HG03571 (cell line): Measurements from ENCODE around the gene PURB.
"Not testable (repeated sequence)": the region's sequence is repeated elsewhere in the genome, so short reads cannot be mapped to it uniquely, and the experiment has no call there.

ENCODE experiments used
- ATAC-seq: cut with Tn5 transposase; IDR thresholded peaks from one replicate; pipeline ENCODE4 v1.9.1; 2021; ENCODE audit not compliant: unreplicated experiment

PURB gene

DNA sequence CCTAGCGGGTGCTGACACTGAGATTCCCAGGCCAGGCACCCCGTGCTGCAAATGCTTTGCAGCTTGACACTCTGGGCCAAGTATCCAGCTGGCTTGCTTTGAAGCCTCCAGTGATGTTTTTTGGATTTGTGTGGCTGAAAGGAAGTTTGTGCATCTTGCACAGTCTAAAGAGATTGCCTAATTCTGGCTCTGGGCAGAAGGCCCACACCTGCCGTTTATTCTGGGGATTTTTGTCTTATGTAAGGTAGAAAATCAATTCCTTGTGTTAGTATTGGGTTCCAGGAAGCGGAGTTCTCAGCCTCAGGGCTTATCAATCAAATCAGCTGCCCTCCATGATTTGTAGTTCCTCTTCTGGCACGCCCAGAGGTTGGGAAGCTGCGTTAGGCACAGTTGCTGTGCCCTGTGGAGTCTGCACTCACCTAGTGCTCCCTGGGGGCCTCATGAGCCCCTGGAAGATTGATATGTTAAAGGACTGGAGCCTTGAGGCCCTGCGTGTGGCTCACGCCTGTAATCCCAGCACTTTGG lies 8.4 kb upstream of the PURB start:
- ATAC-seq = no peak

GRCh38 chr7:44891791-44892190 lies 6.5 kb upstream of the PURB start:
- no peak for ATAC-seq

DNA sequence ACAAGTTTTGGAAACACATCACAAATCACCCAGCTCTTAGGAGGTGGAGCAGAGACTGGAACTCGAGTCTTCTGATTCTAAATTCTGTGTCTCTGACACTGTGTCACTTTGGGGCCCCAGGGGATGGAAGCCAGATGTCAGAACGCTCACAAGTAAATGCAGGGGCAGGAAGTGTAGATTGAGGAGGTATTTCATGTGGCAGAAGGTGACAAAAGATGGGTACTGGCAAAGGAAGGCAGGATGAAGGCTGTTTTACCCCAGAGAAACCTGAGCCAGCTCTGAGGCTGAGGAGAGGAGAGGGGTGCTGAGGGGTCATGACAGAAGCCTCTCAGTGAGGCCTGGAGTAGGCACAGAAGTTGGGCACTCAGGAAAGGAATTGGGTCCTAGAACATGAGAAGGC lies 6.0 kb upstream of the PURB start:
- no peak for ATAC-seq

- no peak for ATAC-seq
Measured at GRCh38 chr7:44889086-44889781, 3.9 kb upstream of the PURB start.

DNA sequence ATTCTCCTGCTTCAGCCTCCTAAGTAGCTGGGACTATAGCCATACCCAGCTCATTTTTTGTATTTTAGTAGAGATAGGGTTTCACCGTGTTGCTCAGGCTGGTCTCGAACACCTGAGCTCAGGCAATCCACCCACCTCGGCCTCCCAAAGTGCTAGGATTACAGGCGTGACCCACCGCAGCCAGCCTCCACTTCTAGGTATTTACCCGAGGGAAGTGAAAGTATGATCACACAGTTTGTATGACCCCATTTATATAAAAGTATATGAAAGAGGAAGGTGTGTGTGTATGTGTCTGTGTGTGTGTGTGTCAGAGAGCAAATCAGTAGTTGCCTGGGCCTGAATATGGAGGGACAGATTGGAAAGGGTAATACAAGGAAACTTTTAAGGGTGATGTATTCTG lies 2.0 kb upstream of the PURB start:
- no peak for ATAC-seq

GRCh38 chr7:44884621-44885393 lies 523 bp downstream of the PURB start:
- peak; percentile 23 for ATAC-seq

- no peak for ATAC-seq
Measured at GRCh38 chr7:44883961-44884620, 1.2 kb downstream of the PURB start.

DNA sequence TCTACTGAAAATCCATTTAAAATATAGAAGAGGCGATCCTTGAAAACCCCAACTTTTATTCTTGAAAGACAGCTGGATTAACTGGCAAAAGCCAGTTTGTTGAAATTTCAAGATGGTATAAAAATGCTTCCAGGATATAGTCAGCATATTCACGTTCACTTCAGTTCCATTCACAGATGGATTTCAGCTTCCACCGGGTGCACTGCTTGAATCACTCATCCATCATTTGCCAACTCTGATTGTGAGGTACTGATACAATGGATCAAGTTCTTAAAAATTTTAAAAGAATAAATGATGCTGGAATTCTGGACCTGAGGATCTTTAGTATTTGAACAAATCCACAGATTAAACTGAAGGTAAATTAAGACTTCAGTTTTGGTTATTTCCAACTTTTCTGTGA lies 2.4 kb downstream of the PURB start:
- no peak for ATAC-seq

- no peak for ATAC-seq
Measured at GRCh38 chr7:44881610-44882009, 3.7 kb downstream of the PURB start.

- ATAC-seq = no peak
Measured at GRCh38 chr7:44881066-44881600, 4.2 kb downstream of the PURB start.

DNA sequence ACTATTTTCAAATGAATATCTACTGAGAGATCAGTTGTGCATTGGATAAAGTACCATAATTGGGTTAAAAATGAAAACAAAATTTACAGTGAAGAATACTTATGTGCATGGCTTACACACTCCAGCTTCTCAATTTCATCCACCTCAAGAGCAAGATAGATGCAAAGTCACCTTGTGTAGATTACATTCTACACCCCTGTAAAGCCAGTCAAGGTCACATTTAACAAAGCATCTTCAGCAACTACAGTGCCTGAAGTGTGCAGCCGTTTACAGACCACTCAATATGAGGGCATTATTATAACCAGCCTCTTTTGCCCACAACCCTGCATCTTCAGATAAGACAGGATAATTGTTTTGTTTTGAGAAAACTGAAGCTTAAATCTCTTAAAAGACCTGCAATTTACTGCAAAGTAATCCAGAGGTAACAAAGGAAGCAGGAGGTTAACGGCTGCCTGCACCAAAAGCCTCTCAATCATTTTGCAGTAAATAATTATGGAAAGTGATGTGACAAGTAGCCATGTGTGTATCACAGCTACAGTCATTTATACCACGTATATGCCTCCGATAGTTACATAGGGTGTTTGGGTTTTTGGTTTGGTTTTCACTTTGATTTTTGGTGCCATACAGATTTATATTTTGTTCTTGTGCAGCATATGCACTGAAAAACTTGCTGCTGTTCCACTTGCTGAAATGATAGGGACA lies 4.9 kb downstream of the PURB start:
- ATAC-seq = no peak

DNA sequence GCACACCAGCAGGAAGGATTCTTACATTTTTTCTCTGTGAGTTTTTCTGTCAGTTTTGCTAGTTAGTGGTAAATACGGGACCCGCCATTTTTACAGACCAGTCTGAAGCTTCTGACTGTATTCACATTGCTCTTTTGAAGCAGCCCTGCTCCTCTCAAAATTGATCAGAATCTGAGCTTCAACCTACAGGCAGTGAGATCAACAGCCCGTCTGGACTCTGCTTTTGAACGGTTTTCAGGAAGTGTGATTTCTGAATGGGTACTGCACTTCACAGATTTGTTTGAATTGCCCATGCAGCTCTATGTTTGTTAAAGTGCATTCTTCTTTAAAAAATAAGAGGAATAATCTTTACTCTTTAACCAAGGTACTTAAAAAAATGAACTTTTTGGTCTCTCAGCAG lies 8.9 kb downstream of the PURB start:
- no peak for ATAC-seq

DNA sequence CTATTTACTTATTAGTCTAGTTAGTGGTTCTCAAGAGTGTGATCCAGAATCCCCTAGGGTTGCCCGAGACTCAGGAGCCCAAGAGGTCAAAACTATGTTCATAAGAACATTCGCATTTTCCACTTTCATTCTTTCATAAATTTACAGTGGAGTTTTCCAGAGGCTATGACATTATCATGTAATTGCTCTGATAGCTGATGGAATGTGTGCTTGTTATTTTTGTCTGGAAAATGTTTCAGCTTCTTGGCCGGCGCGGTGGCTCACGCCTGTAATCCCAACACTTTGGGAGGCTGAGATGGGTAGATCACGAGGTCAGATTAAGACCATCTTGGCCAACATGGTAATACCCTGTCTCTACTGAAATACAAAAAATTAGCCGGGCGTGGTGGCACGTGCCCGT lies 10.1 kb downstream of the PURB start:
- no peak for ATAC-seq

GRCh38 chr7:44872787-44873186 lies 12.5 kb downstream of the PURB start:
- ATAC-seq = no peak

DNA sequence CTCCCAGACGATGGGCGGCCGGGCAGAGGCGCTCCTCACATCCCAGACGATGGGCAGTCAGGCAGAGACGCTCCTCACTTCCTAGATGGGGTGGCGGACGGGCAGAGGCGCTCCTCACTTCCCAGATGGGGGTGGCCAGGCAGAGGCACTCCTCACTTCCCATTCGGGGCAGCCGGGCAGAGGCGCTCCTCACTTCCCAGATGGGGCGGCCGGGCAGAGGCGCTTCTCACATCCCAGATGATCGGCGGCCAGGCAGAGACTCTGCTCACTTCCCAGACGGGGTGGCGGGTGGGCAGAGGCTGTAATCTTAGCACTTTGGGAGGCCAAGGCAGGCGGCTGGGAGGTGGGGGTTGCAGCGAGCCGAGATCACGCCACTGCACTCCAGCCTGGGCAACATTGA lies 13.4 kb downstream of the PURB start:
- ATAC-seq = not testable (repeated sequence)

DNA sequence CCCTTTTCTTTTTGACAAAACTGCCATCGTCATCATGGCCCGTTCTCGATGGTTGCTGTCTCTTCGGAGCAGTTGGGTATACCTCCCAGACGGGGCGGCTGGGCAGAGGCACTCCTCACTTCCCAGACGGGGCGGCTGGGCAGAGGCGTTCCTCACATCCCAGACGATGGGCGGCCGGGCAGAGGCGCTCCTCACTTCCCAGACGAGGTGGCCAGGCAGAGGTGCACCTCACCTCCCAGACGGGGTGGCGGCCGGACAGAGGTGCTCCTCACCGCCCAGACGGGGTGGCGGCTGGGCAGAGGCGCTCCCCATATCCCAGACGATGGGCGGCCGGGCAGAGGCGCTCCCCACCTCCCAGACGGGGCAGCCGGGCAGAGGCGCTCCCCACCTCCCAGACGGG lies 14.6 kb downstream of the PURB start:
- not testable (repeated sequence) for ATAC-seq

- not testable (repeated sequence) for ATAC-seq
Measured at GRCh38 chr7:44870336-44870735, 15.0 kb downstream of the PURB start.

DNA sequence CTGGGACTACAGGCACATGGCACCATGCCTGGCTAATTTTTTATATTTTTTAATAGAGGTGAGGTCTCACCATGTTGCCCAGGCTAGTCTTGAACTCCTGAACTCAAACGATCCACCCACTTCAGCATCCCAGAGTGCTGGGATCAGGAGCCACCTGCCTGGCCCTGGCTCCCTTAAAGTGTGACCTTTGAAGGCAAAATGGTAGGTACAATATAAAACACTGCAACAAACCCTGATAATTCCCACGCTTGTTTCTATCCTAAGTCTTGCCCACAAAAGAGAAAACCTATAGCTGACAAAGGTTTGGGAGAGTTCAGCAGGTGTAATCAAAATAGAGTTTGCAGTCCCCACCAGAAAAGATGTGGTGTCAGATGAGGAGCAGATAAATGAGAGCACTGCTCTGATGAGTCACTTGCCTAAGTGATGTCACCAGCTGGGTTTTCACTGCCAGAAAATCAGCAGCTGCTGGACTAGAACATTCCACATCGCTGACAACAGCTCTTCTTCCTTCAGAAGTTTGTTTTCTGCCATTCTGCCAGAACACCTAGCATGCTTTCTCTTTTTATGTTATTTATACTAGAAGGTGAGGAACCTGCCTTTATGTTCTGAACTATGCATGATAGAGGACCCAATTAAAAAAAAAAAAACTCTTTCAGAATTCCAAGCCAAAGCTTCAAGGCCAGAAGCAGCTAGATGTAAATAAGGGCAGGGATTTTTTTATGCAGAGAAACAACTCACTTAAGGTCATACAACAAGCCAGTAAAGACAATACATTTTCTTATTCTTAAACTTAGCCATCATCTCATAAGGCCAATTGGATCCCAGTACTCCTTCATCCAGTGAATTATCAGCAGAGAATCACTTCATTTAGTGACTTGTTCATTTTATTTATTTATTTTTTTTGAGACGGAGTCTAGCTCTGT lies 18.0 kb downstream of the PURB start:
- no peak for ATAC-seq

DNA sequence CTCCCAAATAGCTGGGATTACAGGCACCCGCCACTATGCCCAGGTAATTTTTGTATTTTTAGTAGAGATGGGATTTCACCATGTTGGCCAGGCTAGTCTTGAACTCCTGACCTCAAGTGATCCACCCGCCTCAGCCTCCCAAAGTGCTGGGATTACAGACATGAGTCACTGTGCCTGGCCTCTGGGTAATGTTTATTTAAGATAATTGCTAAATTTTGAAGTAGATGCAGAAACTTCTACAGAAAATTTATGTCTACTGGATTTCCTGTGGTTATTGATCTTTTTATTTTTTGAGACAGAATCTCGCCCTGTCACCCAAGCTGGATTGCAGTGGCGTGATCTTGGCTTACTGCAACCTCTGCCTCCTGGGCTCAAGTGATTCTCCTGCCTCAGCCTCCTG lies 23.4 kb downstream of the PURB start:
- ATAC-seq = not testable (repeated sequence)

DNA sequence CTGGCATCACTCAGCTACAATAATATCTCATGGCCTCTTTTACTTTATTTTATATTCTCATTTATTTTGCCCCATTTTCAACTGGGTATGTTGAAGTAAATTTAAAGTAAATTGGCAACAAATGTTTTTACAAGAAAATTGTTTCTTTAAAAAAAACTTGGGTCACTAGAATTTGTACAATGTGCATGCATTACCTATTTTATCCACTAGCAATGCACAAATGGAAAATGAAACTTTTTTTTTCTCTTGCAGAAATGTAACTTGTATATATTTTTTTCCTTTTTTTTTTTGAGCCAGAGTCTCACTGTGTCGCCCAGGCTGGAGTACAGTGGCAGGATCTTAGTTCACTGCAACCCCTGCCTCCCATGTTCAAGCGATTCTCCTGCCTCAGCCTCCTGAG lies 27.2 kb downstream of the PURB start:
- ATAC-seq = no peak
